GM21390 (cell line): ENCODE measurements around the gene RETSAT.

Experiments used
- ATAC-seq: cut with Tn5 transposase; IDR thresholded peaks from one replicate; pipeline ENCODE4 v1.9.1; 2021; ENCODE audit not compliant: unreplicated experiment

Gene RETSAT

GRCh38 chr2:85309699-85310321 lies 44.5 kb downstream of the RETSAT start:
- ATAC-seq = peak; percentile 5

- no peak for ATAC-seq
Observed at GRCh38 chr2:85308896-85309555, 45.3 kb downstream of the RETSAT start.

GRCh38 chr2:85308201-85308600 lies 46.1 kb downstream of the RETSAT start:
- ATAC-seq = no peak

GRCh38 chr2:85307527-85307897 lies 46.8 kb downstream of the RETSAT start:
- no peak for ATAC-seq

- ATAC-seq = no peak
Observed at GRCh38 chr2:85303780-85304531, 50.4 kb downstream of the RETSAT start.

- no peak for ATAC-seq
Observed at GRCh38 chr2:85302121-85302520, 52.2 kb downstream of the RETSAT start.
